ENCODE data around the gene OSBPL3. TPM values are rescaled to one million over a fixed set of nuclear protein-coding genes. Genes with fewer than 3 reads are reported as not detected.

OSBPL3 gene
- total and polyA plus RNA-seq, 2 donors (not counting 1 experiment from before 2014, with no cell fraction given), result 13.5 to 67.6 TPM

GRCh38 chr7:24864214-24864817 is 115.7 kb downstream of the OSBPL3 start:
- H3K9ac ChIP-seq (ENCODE audit: low read length), result no peak overlapping the region
- H3K4me3 Mint-ChIP-seq, result no peak overlapping the region
- ATAC-seq (ENCODE audit: low read depth) (no peak), DNase-seq (no peak)
- 88% methylated on average over 3 of the region's 6 CpGs for WGBS (ENCODE audit: insufficient coverage)
- H2AFZ ChIP-seq (ENCODE audit: insufficient read depth, low read depth, low read length, poor library complexity, severe bottlenecking), result no peak overlapping the region
- H3K4me1 Mint-ChIP-seq, result peaks cover 2% of the 10 kb centered on the region
- H3K9me3 ChIP-seq (ENCODE audit: control extremely low read depth in 1 of 3, control insufficient read depth in 2 of 3, insufficient read depth in 1 of 3, low read length in 2 of 3), result no peaks in the 10 kb centered on the region
- H3K27me3 ChIP-seq (replicated peaks in 1 of 4; ENCODE audit: control extremely low read depth in 1 of 4, control insufficient read depth in 3 of 4, insufficient read depth in 4 of 4, low read length in 3 of 4), result no peaks in the 10 kb centered on the region
- ChIA-PET POLR2A (no interaction called here), CTCF (no interaction called here)
- no peaks in the 10 kb centered on the region for H3K4me1 ChIP-seq (ENCODE audit: control insufficient read depth in 2 of 2, insufficient read depth in 2 of 2, low read length in 2 of 2)
- no peak overlapping the region for H3K27ac Mint-ChIP-seq
- peaks cover 0 to 40% of the 10 kb centered on the region in 2 experiments for H3K36me3 ChIP-seq (replicated peaks in 1 of 2; ENCODE audit: control extremely low read depth in 1 of 2, control insufficient read depth in 1 of 2, extremely low read depth in 1 of 2, insufficient read depth in 2 of 2, low read length in 1 of 2)
- intact Hi-C loops (cut with micrococcal nuclease), result no loop called here
- no peaks in the 10 kb centered on the region for H4K20me1 ChIP-seq (ENCODE audit: control insufficient read depth, insufficient read depth, low read length, poor library complexity, severe bottlenecking)
- H3K4me2 ChIP-seq (replicated peaks; ENCODE audit: low read depth, low read length, poor library complexity, severe bottlenecking), result no peak overlapping the region
- no peaks in the 10 kb centered on the region for H3K9me3 Mint-ChIP-seq (ENCODE audit: insufficient read depth)
- no peaks in the 10 kb centered on the region for H3K79me2 ChIP-seq (ENCODE audit: control insufficient read depth, insufficient read depth, low read length)
- H3K27me3 Mint-ChIP-seq, result no peaks in the 10 kb centered on the region
- no peak overlapping the region for H3K4me3 ChIP-seq (ENCODE audit: control extremely low read depth in 1 of 5, extremely low read depth in 1 of 5, insufficient read depth in 1 of 5, low read depth in 2 of 5, low read length in 4 of 5)
- TF ChIP-seq CTCF (IDR thresholded peaks at IDR 0.05) (no peak), EZH2 (IDR thresholded peaks at IDR 0.05; ENCODE audit: borderline replicate concordance, insufficient read depth, low read depth, low read length, poor library complexity, severe bottlenecking) (no peak)
- no peak overlapping the region for H3K27ac ChIP-seq (ENCODE audit: low read length in 2 of 2)

GRCh38 chr7:24863626-24864025 is 116.4 kb downstream of the OSBPL3 start:
- Histone ChIP-seq H3K79me2 (ENCODE audit: control insufficient read depth, insufficient read depth, low read length) (no peaks in the 10 kb centered on the region), H4K20me1 (ENCODE audit: control insufficient read depth, insufficient read depth, low read length, poor library complexity, severe bottlenecking) (no peaks in the 10 kb centered on the region), H3K4me1 (ENCODE audit: control insufficient read depth in 2 of 2, insufficient read depth in 2 of 2, low read length in 2 of 2) (no peaks in the 10 kb centered on the region), H2AFZ (ENCODE audit: insufficient read depth, low read depth, low read length, poor library complexity, severe bottlenecking) (no peak overlapping the region), H3K4me2 (replicated peaks; ENCODE audit: low read depth, low read length, poor library complexity, severe bottlenecking) (no peak overlapping the region), H3K36me3 (replicated peaks in 1 of 2; ENCODE audit: control extremely low read depth in 1 of 2, control insufficient read depth in 1 of 2, extremely low read depth in 1 of 2, insufficient read depth in 2 of 2, low read length in 1 of 2) (peaks cover 0 to 40% of the 10 kb centered on the region in 2 experiments), H3K9me3 (ENCODE audit: control extremely low read depth in 1 of 3, control insufficient read depth in 2 of 3, insufficient read depth in 1 of 3, low read length in 2 of 3) (no peaks in the 10 kb centered on the region), H3K4me3 (ENCODE audit: control extremely low read depth in 1 of 5, extremely low read depth in 1 of 5, insufficient read depth in 1 of 5, low read depth in 2 of 5, low read length in 4 of 5) (no peak overlapping the region), H3K27ac (ENCODE audit: low read length in 2 of 2) (no peak overlapping the region), H3K27me3 (replicated peaks in 1 of 4; ENCODE audit: control extremely low read depth in 1 of 4, control insufficient read depth in 3 of 4, insufficient read depth in 4 of 4, low read length in 3 of 4) (no peaks in the 10 kb centered on the region), H3K9ac (ENCODE audit: low read length) (no peak overlapping the region)
- no peak overlapping the region for H3K4me3 Mint-ChIP-seq
- intact Hi-C loops (cut with micrococcal nuclease), result no loop called here
- H3K27me3 Mint-ChIP-seq, result no peaks in the 10 kb centered on the region
- no peak overlapping the region for H3K27ac Mint-ChIP-seq
- ChIA-PET CTCF (interaction anchor here (1.7 kb wide), 1 partner anchor 43 kb away, joined by 9 read pairs; no protein-coding TSS in a partner anchor), POLR2A (no interaction called here)
- ATAC-seq (ENCODE audit: low read depth) (no peak), DNase-seq (no peak)
- H3K4me1 Mint-ChIP-seq, result peaks cover 2% of the 10 kb centered on the region
- no peak for TF ChIP-seq CTCF (IDR thresholded peaks at IDR 0.05)
- no peak for TF ChIP-seq EZH2 (IDR thresholded peaks at IDR 0.05; ENCODE audit: borderline replicate concordance, insufficient read depth, low read depth, low read length, poor library complexity, severe bottlenecking)
- no peaks in the 10 kb centered on the region for H3K9me3 Mint-ChIP-seq (ENCODE audit: insufficient read depth)

Data from B cell (primary cell).